Activated CD4-positive, alpha-beta T cell treated with anti-CD3 and anti-CD28 coated beads, Interleukin-2, amount 50 U/mL, for 24 hours (primary cell): ENCODE results near the gene ANK2.

Experiments
- DNase-seq, 2 donors: peaks; one replicate each; pipeline ENCODE4 v3.0.0-alpha.2; 2020; ENCODE audit warnings: low read depth in 1 of 2, low spot score in 1 of 2

The ANK2 gene

GRCh38 chr4:113288257-113288656, 238.8 kb downstream of the ANK2 start:
- DNase-seq: no peak

- DNase-seq: no peak
These were observed 239.2 kb downstream of the ANK2 start for GRCh38 chr4:113288696-113289095.

- no peak for DNase-seq
These were observed 240.3 kb downstream of the ANK2 start for GRCh38 chr4:113289766-113290165.

GRCh38 chr4:113290666-113291065, 241.2 kb downstream of the ANK2 start:
- no peak for DNase-seq

- DNase-seq: no peak
These were observed 243.1 kb downstream of the ANK2 start for GRCh38 chr4:113292371-113293042.

GRCh38 chr4:113293043-113293560, 243.6 kb downstream of the ANK2 start:
- DNase-seq: no peak

- no peak for DNase-seq
These were observed 244.2 kb downstream of the ANK2 start for GRCh38 chr4:113293674-113294073.

- no peak for DNase-seq
These were observed 245.5 kb downstream of the ANK2 start for GRCh38 chr4:113294908-113295307.

- DNase-seq: no peak
These were observed 251.0 kb downstream of the ANK2 start for GRCh38 chr4:113300471-113300928.

GRCh38 chr4:113302051-113302450, 252.6 kb downstream of the ANK2 start:
- no peak for DNase-seq

- DNase-seq: no peak
These were observed 253.9 kb downstream of the ANK2 start for GRCh38 chr4:113303315-113303714.

GRCh38 chr4:113311047-113311446, 261.6 kb downstream of the ANK2 start:
- DNase-seq: no peak

GRCh38 chr4:113312529-113312928, 263.1 kb downstream of the ANK2 start:
- DNase-seq: no peak

GRCh38 chr4:113314426-113314825, 265.0 kb downstream of the ANK2 start:
- DNase-seq: no peak

- DNase-seq: no peak
These were observed 267.4 kb downstream of the ANK2 start for GRCh38 chr4:113316879-113317278.

- DNase-seq: no peak
These were observed 268.1 kb downstream of the ANK2 start for GRCh38 chr4:113317523-113317922.

- DNase-seq: no peak
These were observed 273.3 kb downstream of the ANK2 start for GRCh38 chr4:113322736-113323135.

GRCh38 chr4:113325876-113326615, 276.6 kb downstream of the ANK2 start:
- no peak for DNase-seq

GRCh38 chr4:113327494-113327893, 278.0 kb downstream of the ANK2 start:
- DNase-seq: no peak

GRCh38 chr4:113328514-113328913, 279.1 kb downstream of the ANK2 start:
- DNase-seq: no peak

- no peak for DNase-seq
These were observed 280.7 kb downstream of the ANK2 start for GRCh38 chr4:113330200-113330599.

- DNase-seq: no peak
These were observed 282.4 kb downstream of the ANK2 start for GRCh38 chr4:113331811-113332210.
